HG02623 (cell line): ENCODE data around the gene CFDP1.

Experiments used
- ATAC-seq: cut with Tn5 transposase; IDR thresholded peaks from one replicate; pipeline ENCODE4 v1.9.1; 2021; ENCODE audit warnings: moderate library complexity; ENCODE audit not compliant: unreplicated experiment

Gene CFDP1

DNA sequence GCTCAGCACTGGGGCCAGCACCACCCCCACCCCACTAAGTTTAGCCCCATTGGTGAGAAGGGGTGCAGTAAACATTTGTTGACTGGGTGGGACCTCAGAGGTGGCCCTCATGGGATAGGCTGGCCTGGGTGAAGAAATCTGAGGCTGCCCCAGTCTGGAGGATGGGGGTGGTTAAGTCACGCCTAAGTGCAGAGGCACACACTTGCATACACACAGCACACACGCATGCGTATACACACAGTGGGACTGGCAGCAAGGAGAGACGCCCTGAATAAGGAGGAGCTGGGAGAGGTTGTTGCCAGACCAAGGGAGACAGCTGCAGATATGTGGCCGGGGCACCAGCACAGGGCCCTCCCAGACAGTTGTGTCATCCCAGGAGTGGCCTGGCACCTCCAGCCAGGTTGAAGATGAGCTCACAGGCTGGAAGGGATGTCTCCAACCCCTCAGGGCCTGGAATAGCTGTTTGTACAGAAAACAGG lies 178.9 kb downstream of the CFDP1 start:
- no peak for ATAC-seq

DNA sequence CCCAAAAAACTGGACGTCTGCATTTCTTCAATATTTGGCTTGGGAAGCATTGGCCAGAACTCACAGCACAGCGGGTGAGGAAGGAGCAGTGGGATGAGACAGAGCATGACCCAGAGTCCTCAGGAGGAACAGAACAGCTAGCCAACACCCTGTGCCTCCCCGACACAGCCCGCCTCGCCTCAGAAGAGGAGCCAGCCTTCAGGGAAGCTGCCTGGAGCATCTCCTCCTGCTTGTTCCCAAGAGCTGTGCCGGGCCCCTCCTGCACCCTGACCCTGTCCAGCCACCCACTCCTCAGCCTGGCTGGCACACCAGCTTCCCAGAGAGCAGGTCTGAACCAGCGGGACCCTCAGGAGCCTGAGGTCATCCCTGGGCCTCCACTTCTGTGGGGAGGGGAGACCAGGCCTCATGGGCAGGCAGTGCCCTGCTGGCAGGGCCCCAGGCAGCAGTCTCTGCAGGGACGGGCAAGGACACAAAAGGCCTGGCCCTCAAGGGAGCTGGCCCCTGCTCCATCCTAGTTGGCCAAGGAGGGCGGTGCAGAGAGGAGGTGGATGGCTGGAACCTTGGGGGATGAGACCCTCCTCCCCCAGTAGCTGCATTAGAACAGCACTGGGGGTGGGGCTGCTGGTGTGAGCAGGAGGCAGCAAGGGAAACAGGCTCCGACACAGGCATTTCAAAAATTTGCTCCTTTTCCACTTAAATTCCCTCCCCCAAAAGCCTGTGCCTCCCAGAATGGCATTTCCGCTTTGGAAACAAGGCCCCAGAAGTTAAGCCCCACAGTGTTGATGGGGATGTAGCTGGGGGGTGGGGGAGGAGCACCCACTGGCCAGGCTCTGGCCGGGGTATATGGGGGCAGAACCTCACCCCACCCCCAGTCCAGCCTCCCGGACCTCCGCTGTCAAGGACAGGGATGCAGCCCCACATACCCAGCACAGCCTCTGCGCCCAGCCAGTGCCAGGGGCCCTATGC lies 180.1 kb downstream of the CFDP1 start:
- ATAC-seq, result no peak

DNA sequence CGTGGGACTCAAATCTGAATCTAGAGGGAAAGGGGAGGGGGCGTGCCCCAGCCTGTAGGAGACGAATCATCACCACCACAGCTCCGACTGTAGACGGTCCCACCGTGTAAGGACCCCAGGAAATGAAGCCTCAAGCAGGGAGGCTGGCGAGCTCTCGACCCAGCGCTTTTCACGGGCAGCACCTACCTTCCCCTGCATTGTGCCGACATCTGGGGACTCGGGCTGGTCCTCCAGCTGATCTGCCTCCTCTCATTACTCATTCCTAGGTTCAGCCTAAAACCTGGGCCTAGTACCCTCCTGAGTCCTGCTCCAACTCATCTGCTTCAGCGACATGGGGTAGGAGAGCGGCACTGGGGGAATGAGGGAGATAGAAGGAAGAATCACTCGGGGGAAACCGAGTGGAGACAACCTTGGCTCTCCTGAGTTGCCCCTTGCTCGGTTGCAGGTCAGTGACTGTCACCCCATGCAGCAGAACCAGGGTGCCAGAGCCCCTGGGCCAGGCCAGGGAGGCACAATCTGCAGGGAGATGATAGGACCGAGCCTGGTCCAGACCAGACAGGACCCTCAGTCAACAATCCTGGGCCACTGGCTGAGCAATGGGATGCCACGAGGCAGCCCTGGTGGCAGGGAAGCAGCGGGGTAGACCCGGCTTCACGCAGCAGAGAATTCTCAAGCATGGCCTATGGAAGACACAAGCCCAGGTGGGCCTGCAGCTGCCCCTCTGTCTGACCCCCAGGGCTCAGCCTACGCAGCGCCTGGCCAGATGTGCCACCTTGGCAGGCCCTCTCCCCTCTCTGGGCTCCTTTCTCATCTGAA lies 181.0 kb downstream of the CFDP1 start:
- no peak for ATAC-seq

DNA sequence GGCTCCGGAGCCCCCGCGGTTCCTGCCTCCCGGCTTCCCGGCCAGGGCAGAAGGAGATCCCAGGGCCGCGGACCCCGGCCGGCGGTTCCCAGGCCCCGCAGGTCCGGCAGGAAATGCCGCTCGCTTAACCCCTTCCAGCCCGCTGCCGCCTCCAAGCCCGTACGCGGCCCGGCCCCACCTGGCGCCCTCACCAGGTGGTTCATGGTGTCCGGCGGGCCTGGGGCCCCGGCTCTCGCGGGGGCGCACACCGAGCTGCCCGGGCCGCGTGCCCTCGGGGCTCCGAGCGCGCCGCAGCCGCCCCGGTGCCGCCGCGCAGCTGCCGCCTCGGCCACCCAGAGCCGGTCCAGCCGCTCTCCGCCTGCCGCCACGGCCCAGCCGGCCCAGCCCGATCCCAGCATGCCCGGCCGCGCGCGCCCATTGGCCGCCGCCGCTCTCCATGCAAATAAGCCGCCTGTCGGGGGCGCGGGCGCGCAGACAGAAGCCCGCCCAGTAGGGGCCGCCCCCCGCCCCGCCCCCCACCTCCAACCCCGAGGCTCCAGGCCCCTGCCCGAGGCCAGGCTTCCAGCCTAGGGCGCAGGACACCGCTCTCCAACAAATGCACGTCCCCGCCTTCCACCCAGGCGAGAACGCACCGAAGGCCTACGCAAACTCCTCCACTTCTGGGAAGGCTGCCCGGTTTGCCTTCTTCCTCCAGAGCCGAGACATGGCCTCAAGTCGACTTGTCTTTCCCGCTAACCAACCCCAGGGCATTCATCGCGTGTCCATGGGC lies 181.8 kb downstream of the CFDP1 start, which contains the start of gene BCAR1:
BCAR1 (minus strand) TSS at position 345 of the 769 bp plus-strand sequence; CDS start at position 203, 142 bp downstream.
- peak; percentile 56 for ATAC-seq

DNA sequence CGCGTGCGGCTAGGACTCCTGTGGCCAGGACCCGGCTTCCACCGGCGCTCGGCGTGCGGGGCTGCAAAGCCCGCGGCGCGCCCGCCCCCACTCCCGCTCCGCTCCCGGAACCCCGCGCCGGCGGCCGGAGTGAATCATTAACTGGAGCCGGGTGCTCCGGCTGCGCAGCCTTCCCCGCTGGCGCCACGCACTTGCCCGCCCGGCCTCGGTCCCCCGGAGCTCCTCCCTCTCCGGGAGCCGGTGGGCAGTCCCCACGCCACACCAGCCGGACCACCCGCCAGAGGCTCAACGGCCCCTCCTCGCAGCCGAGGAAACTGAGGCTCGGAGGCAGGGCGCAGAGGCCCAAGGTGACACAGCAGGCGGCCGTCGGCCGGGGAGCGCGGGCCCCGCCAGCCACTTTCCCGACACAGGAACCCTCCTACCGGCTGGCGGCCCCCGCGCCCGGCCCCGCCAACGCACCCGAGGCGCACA lies 182.5 kb downstream of the CFDP1 start:
- peak; percentile 26 for ATAC-seq

DNA sequence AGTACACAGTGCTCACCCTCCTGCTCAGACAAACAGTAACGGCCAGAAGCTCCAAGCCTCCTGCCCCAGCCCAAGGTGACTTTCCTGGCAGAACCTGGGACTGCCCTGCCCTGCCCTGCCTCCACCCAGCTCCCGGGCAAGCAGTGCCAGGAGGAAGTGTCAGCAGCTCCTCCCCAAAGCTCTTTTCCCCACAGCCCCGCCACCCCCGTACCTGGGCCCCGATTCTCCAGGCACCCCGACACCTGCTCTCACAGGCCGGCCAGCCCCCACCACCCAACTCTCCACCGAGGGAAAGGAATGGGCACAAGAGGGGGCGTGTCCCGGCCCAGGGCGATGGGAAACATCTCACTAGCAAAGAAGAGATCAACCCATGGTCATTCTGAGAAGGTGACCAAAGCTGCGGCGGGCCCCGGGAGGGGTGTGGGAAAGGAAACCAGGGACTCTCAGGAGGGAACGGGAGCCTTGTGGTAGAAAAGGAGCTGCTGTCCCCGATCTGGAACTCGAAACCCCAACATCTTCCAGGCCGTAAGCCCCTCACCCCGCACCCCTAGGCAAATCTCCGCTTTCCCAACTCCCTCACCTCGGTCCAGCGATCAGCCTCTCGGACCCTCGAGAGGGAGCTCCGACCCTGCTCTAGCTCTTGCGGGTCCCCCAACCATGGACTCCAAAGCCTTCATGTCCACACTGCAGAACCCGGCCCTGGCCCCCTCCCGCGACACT lies 183.1 kb downstream of the CFDP1 start:
- no peak for ATAC-seq

DNA sequence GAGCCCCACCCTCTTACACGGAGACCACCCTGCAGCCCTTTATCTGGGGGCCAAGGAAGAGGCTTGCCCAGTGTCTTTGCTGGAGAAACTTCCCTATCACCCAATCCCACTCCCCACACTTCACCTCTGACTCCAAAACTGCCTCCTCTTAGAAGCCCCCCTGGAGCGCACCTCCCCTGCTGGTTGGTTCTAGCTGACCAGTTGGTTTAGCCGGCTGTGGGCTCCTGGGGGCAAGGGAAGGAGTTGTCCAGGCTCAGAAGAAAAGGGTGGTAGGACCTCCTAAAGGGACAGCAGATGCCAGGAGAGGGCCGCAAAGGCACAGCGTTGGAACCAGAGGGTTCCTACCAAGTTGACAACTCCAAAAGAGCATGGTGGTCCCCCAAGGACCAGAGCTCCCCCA lies 183.9 kb downstream of the CFDP1 start:
- ATAC-seq, result no peak

DNA sequence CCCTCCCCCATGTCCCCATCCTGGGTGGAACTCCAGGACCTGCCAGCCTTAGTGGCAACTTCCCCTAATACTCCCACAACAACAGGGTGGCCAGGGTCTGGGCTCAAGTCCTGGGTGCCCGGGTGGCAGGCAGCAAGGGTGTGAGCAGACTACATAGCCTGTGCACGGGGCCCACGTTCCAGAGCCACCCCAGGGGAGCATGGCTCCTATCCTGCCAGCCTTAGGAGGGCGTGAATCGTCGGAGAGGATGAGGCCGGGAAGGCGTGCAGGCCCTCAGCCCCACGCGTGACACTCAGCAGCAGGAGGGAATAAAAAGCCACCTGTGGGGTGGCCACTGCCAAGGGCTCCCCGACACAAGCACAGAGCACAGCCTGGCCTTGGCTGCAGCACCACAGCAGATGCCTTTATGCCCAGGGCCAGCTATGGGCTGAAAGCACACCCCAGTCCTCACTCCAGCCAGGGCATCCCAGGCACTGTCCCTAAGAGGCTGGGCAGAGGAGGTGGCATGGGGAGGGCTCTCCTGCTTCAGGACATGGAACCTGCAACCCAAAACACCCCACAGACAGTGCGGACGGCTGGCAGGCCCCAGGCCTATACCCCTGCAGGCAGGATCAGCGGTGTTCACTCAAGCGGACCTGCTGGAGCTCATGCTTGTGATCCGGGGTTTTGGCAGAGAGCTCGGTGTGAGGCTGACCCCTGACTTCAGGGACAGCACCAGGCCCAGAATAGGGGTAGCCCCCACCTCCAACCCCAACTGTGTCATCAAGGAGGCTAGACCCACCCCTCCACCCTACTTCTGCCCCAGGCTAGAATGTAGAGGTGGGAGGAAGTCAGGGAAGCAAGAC lies 184.5 kb downstream of the CFDP1 start:
- no peak for ATAC-seq

DNA sequence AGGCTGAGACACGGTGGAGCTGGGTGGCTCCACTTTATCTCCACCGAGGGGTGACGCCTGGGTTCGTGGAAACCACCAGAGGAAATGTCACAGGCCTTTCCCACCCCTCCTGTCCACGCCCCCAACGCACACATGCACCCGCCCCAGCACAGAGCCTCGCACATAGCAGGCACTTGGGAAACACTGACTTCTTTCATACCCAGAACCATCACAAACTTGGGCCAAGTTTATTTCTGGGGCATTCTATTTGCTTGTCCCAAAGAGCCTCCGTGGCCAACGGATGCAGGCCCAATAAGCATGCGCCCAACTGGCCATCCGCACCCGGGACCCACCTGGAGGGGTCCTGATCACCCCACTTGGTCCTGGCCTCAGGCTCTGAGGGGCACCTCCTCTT lies 185.2 kb downstream of the CFDP1 start:
- no peak for ATAC-seq

DNA sequence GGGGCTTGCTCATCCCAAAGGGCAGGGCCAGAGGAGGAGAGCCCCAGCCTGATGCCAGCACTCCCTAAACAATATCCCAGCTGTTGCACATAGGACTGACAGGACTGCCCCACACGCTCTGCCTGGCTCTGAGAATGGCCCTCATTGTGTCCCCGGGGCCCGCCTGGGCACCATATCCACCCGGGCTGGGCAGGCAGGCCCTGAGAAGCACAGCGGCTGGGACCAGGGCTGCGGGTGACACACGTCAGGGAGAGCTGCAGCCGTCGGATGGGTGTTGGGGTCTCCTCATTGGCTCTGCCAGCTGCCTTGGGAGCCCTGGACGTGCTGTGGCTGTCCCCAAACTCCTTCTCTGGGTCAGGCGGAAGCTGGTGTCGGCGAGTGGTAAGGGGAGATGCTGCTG lies 186.1 kb downstream of the CFDP1 start:
- no peak for ATAC-seq

DNA sequence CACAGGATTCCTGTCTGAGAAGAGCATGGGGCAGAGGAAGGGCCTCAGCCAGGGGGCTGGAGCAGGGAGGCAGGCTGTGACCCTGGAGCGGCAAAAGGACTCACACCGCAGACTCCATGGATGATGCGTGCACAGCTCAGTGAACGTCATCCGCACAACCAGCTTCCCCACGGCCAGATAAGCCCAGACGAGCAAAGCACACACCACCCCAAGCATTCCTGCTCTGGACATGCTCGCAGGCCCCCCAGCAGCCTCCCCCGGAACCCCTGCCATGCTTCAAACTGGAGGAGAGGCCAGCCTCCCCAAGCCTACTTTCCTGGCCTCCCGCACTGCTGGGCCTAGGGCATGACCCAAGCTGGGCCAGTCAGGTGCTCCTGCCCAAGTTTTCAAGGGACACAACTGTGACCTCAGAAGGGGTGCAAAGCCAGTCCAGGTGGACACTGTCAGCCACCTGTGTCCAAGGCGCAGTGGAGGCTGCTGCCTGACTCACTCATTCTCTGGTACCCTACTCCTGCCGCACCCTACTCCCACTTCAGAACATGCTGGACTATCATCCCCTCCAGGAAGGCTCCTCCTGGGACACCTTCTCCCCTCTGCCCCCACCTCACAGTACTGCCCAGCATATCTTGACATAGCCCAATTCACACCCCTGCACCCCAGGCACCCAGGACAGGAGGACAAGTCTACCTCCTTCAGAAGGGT lies 186.6 kb downstream of the CFDP1 start:
- ATAC-seq, result no peak

DNA sequence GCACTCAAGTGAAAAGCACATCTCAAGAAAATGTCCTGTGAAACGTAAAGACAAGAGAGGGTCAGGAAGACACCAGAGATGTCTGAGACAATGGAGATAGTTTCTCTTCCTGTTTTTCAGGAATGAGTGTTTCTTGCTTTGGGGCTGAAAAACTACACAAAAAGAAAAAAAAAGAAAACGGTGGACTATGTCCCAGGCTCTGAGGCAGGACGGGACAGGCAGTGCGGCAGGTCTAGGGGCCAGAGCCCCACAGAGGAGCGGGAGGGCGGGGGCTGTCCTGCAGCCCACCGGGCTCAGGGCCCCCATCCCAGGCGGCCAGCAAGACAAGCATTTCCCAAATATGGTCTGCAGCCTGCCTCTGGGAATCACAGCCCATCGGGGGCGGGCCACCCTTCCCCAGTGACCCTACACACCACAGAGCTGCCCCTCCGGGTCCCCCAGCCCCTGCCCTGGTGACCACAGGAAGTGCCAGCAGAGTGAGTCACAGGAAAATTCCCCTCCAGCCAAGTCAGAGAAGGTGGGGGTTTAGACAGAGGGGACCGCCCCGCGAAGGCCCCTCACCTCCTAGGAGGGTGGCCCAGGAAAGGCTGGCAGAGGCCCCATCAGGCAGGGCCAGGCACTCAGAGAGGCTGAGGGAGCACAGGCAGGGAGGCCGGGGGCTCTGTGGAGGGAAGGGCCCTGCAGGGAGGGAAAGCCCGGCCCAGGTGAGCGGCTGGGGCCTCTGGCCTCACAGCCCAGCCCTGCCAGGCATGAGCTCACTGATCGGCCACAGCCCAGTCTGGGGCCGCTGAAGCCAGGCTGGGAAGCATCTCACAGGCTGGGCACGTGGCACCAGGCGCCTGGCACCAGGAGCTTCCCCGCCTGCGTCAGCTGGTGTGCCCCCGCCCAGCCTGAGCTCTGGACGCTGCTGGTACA lies 188.2 kb downstream of the CFDP1 start:
- no peak for ATAC-seq

DNA sequence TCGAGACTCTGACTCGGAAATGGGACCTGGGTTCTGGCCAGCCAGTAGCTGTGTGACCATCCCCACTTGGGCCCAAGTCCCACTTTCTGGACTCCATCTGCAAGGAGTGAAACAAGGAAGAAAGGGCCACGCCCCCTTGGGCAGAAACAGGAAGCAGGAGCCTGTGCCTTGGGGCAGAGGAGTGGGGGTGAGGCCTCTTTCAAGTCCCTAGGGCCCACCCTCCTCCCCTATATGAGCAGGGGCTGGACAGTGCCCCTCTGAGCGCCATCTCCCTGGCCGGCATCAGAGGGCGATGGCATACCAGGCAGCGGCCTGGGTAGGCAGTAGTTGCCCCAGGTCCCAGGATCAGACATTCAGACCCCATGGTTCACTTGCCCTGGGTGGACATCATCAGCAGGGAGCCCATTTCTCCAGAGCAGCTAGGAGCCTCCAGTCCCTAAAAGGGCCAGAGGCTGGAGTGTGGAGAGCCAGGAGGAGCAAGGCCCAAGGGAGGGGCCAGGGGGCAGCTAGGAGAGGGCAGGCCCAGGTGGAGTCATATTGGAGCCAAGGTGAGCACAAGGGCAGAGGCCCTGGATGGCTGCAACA lies 189.0 kb downstream of the CFDP1 start:
- ATAC-seq, result no peak
